ENCODE measurements around the gene MLLT10. TPM values are rescaled to one million over a fixed set of nuclear protein-coding genes. Genes with fewer than 3 reads are reported as not detected.
"Not testable (repeated sequence)": the region's sequence is repeated elsewhere in the genome, so short reads cannot be mapped to it uniquely, and the experiment has no call there.

MLLT10 gene
- total RNA-seq, 1 experiment from 2014 or later, result 72.3 TPM

DNA sequence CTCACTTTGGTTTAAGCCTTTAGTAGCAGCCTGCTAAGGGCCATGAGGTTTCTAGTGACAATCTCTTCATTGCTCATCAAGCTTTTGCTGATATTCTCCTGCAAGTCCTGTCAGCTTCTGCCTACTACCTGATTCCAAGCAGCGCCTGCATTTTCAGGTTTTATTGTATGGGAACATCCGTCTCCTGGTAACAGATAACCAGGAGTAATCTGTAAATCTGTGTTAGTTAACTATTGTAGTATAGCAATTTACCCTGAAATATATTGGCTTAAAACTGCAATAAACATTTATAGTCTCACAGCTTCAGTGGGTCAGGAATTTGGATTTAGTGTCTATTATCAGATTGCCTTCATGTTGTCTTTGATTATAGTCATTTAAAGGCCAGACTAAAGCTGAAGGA lies 94.0 kb downstream of the MLLT10 start:
- no CpG with 5 or more reads among the region's 2 CpGs for WGBS (ENCODE audit: extremely low coverage, insufficient read length, low lambda C conversion rate)
- H3K27ac ChIP-seq (ENCODE audit: insufficient read length, low read depth, low read length), result no peak overlapping the region

DNA sequence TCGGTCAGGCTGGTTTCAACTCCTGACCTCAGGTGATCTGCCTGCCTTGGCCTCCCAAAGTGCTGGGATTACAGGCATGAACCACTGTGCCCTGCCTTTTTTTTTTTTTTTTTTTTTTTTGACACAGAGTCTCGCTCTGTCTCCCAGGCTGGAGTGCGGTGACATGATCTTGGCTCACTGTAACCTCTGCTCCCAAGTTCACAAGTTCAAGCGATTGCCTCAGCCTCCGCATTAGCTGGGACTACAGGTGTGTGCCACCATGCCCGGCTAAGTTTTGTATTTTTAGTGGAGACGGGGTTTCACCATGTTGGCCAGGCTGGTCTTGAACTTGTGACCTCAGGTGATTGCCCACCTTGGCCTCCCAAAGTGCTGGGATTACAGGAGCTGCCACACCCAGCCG lies 94.6 kb downstream of the MLLT10 start:
- H3K27ac ChIP-seq (ENCODE audit: insufficient read length, low read depth, low read length); H2BK20ac ChIP-seq (ENCODE audit: low read depth, low read length, poor library complexity, severe bottlenecking); H3K9me3 ChIP-seq (ENCODE audit: control insufficient read depth, low read depth, low read length); H3K9ac ChIP-seq (ENCODE audit: extremely low read depth, insufficient read length, low read length); H3K23me2 ChIP-seq (ENCODE audit: insufficient read length, low read depth, low read length, poor library complexity, severe bottlenecking); H3K23ac ChIP-seq (ENCODE audit: insufficient read length, low read depth, low read length); H3K4me1 ChIP-seq (ENCODE audit: insufficient read depth, low read length); H4K8ac ChIP-seq (replicated peaks; ENCODE audit: insufficient read length, low read depth, low read length); H4K91ac ChIP-seq (ENCODE audit: insufficient read length, low read depth, low read length); H2BK12ac ChIP-seq (ENCODE audit: insufficient read length, low read depth, low read length); H2BK5ac ChIP-seq (ENCODE audit: insufficient read length, low read length); H3K27me3 ChIP-seq (ENCODE audit: insufficient read depth, low read length); H3K27me3 Mint-ChIP-seq (ENCODE audit: low read depth); DNase-seq; H3K14ac ChIP-seq (ENCODE audit: insufficient read depth, low read length); H2AFZ ChIP-seq (ENCODE audit: low read length); H3K79me2 ChIP-seq (ENCODE audit: insufficient read depth, low read length); H3K4me1 Mint-ChIP-seq; H2BK15ac ChIP-seq (ENCODE audit: low read depth, low read length); H3K56ac ChIP-seq (ENCODE audit: insufficient read length, low read depth, low read length); H2BK120ac ChIP-seq (ENCODE audit: low read depth, low read length, poor library complexity, severe bottlenecking); H3K27ac Mint-ChIP-seq; H3K79me1 ChIP-seq (ENCODE audit: insufficient read depth, low read depth, low read length, poor library complexity, severe bottlenecking); H3K4ac ChIP-seq (ENCODE audit: low read depth, low read length); H3K4me2 ChIP-seq (ENCODE audit: insufficient read depth, insufficient read length, low read length); H4K20me1 ChIP-seq (ENCODE audit: control insufficient read depth, insufficient read depth, insufficient read length); H4K5ac ChIP-seq (ENCODE audit: insufficient read length, low read depth, low read length); H3K4me3 Mint-ChIP-seq; H2AK5ac ChIP-seq (ENCODE audit: insufficient read length, low read length); H3K18ac ChIP-seq (ENCODE audit: insufficient read length, low read depth, low read length); H3T11ph ChIP-seq (ENCODE audit: low read length); H3K9me3 Mint-ChIP-seq: not testable (repeated sequence)
- H3K36me3 Mint-ChIP-seq (ENCODE audit: insufficient read depth in 1 of 3, low read depth in 3 of 3), result peaks cover 12 to 38% (median 27%) of the 10 kb centered on the region in 3 experiments; a peak in 6 of 7 replicates
- WGBS (ENCODE audit: extremely low coverage, insufficient read length, low lambda C conversion rate), result no CpG with 5 or more reads among the region's 8 CpGs

More for the DNA sequence above, 94.0 kb downstream of the MLLT10 start:
- H3T11ph ChIP-seq (ENCODE audit: low read length), result no peak overlapping the region
- no peak overlapping the region for H3K4ac ChIP-seq (ENCODE audit: low read depth, low read length)
- no peak overlapping the region for H3K27ac Mint-ChIP-seq
- H2BK15ac ChIP-seq (ENCODE audit: low read depth, low read length), result no peak overlapping the region
- H3K9me3 Mint-ChIP-seq, result no peaks in the 10 kb centered on the region
- no peaks in the 10 kb centered on the region; the same call in 1 of the 2 replicates for H3K4me1 ChIP-seq (ENCODE audit: insufficient read depth, low read length)
- H3K4me2 ChIP-seq (ENCODE audit: insufficient read depth, insufficient read length, low read length), result no peak overlapping the region
- H3K18ac ChIP-seq (ENCODE audit: insufficient read length, low read depth, low read length), result no peak overlapping the region
- TF ChIP-seq, protein P1, sequence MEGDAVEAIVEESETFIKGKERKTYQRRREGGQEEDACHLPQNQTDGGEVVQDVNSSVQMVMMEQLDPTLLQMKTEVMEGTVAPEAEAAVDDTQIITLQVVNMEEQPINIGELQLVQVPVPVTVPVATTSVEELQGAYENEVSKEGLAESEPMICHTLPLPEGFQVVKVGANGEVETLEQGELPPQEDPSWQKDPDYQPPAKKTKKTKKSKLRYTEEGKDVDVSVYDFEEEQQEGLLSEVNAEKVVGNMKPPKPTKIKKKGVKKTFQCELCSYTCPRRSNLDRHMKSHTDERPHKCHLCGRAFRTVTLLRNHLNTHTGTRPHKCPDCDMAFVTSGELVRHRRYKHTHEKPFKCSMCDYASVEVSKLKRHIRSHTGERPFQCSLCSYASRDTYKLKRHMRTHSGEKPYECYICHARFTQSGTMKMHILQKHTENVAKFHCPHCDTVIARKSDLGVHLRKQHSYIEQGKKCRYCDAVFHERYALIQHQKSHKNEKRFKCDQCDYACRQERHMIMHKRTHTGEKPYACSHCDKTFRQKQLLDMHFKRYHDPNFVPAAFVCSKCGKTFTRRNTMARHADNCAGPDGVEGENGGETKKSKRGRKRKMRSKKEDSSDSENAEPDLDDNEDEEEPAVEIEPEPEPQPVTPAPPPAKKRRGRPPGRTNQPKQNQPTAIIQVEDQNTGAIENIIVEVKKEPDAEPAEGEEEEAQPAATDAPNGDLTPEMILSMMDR (conservative IDR thresholded peaks at IDR 0.05), result no peak
- H4K5ac ChIP-seq (ENCODE audit: insufficient read length, low read depth, low read length), result no peak overlapping the region
- no peaks in the 10 kb centered on the region for H3K79me2 ChIP-seq (ENCODE audit: insufficient read depth, low read length)
- H3K79me1 ChIP-seq (ENCODE audit: insufficient read depth, low read depth, low read length, poor library complexity, severe bottlenecking), result no peaks in the 10 kb centered on the region
- no peak overlapping the region for H2BK5ac ChIP-seq (ENCODE audit: insufficient read length, low read length)
- H3K36me3 Mint-ChIP-seq (ENCODE audit: insufficient read depth in 1 of 3, low read depth in 3 of 3), result peaks cover 12 to 42% (median 30%) of the 10 kb centered on the region in 3 experiments; a peak in 6 of 7 replicates
- H2AFZ ChIP-seq (ENCODE audit: low read length), result no peak overlapping the region
- no peak overlapping the region for H4K91ac ChIP-seq (ENCODE audit: insufficient read length, low read depth, low read length)
- no peaks in the 10 kb centered on the region for H3K4me1 Mint-ChIP-seq
- H2BK120ac ChIP-seq (ENCODE audit: low read depth, low read length, poor library complexity, severe bottlenecking), result no peak overlapping the region
- no peaks in the 10 kb centered on the region for H3K27me3 Mint-ChIP-seq (ENCODE audit: low read depth)
- no peak overlapping the region for H3K14ac ChIP-seq (ENCODE audit: insufficient read depth, low read length)
- H3K9ac ChIP-seq (ENCODE audit: extremely low read depth, insufficient read length, low read length), result no peak overlapping the region
- H2BK12ac ChIP-seq (ENCODE audit: insufficient read length, low read depth, low read length), result no peak overlapping the region
- no peak overlapping the region for H2AK5ac ChIP-seq (ENCODE audit: insufficient read length, low read length)
- H4K20me1 ChIP-seq (ENCODE audit: control insufficient read depth, insufficient read depth, insufficient read length), result no peaks in the 10 kb centered on the region
- DNase-seq, result no peak
- H3K27me3 ChIP-seq (ENCODE audit: insufficient read depth, low read length), result no peaks in the 10 kb centered on the region
- H3K4me3 Mint-ChIP-seq, result no peak overlapping the region
- no peaks in the 10 kb centered on the region for H3K23me2 ChIP-seq (ENCODE audit: insufficient read length, low read depth, low read length, poor library complexity, severe bottlenecking)
- no peak overlapping the region for H2BK20ac ChIP-seq (ENCODE audit: low read depth, low read length, poor library complexity, severe bottlenecking)
- H3K56ac ChIP-seq (ENCODE audit: insufficient read length, low read depth, low read length), result no peak overlapping the region
- H3K23ac ChIP-seq (ENCODE audit: insufficient read length, low read depth, low read length), result no peak overlapping the region
- no peak overlapping the region for H4K8ac ChIP-seq (replicated peaks; ENCODE audit: insufficient read length, low read depth, low read length)
- no peaks in the 10 kb centered on the region for H3K9me3 ChIP-seq (ENCODE audit: control insufficient read depth, low read depth, low read length)
